HG02973 (cell line): ENCODE measurements around the gene AK4.
"Not testable (repeated sequence)": the region's sequence is repeated elsewhere in the genome, so short reads cannot be mapped to it uniquely, and the experiment has no call there.

ENCODE experiments used
- ATAC-seq: cut with Tn5 transposase; IDR thresholded peaks from one replicate; pipeline ENCODE4 v1.9.1; 2021; ENCODE audit warnings: moderate library complexity; ENCODE audit not compliant: unreplicated experiment

AK4 gene

DNA sequence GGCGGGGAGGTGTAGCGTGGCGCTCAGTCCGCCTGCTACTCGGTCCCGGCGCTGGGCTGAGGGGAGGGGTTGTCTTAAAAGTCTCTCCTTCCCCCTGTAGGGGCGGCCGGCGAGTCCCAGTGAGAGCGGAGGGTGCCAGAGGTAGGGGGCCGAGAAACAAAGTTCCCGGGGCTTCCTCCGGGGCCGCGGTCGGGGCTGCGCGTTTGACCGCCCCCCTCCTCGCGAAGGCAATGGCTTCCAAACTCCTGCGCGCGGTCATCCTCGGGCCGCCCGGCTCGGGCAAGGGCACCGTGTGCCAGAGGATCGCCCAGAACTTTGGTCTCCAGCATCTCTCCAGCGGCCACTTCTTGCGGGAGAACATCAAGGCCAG lies at the start of gene AK4:
Gene AK4, plus strand, starts transcription at position 26 of the 370 bp plus-strand sequence. Its CDS starts 205 bp downstream, at position 231.
- not testable (repeated sequence) for ATAC-seq

DNA sequence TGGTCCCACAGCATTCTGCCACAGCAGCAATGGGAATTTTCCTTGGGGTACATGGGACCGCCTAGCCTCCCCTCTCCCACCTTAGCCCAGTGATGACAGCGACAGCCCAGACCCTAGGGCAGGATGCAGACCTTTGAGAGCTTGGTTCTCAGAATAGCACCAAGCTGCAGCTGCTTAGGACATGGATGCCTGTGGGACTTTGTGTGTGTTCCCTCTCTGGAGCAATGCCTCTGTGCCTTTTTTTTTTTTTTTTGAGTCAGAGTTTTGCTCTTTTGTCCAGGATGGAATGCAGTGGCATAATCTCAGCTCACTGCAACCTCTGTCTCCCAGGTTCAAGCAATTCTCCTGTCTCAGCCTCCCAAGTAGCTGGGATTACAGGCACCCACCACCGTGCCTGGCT lies 44.2 kb upstream of the AK4 start:
- ATAC-seq: no peak

DNA sequence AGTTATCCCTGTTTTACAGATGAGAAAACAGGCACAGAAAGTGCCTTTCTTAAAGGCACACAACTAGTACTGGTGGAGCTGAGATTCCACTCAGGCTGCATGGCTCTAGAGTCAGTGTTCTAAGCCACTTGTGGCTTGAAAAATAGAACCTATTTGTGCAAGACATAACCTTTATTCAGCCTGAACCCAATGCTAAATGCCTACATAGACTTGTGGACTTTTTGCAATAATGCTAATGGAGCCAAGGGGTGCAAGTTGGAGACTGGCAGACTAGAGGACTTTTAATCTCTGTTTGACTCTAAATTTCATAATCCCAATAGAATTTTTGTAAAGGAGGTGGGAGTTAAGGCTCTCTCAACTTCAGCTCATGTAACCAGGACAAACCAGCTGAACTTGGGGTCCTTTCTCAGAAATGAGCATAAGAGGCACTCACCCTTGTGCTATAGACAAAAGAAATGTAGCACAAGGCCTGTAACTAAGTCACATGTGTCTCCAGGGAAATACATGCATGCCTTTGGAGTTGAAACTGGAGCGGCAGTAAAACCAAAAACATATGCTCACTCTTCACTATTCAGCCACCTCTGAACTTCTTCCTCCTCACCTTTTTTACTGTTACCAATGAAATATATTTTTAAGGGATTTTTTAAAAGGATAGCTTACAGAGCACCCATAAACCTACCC lies 43.0 kb upstream of the AK4 start:
- no peak for ATAC-seq

DNA sequence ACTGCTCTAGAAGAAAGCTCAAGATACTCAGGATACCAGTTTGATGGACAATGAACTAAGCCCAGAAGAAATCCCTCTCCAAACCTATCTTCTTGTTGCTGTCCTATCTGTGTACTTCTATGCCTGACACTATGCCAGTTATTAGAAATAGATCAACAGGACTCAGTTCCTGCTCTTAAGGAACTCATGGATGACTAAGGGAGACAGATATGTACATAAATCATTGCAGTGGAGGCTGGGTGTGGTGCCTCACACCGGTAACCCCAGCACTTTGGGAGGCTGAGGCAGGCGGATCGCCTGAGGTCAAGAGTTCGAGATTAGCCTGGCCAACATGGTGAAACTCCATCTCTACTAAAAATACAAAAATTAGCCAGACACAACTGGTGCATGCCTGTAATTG lies 42.4 kb upstream of the AK4 start:
- ATAC-seq: no peak

DNA sequence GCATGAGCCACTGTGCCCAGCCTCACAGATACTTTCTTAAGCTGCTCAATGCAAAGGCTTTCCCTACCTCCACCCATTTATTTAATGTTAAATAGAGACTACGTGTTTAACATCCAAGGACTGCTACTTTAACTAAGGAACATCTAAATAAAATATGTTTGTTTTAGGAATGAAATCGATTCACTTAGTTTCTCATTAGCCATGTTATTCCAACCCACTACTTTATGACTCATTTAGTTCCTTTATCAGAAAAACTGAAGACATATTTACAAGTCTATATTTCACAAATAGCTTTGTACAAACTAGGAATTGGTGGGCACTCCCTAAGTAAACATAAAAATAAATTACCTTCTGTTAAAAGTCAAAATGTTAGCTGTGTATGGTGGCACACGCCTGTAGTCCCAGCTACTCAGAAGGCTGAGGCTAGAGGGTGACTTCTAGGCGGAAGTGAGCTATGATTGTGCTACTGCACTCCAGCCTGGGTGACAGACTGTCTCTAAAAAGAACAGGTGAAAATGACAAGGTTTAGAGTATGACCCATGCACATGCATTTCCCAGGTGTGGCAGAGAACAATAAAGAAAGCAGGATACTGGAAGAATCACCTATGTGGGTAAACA lies 39.9 kb upstream of the AK4 start:
- no peak for ATAC-seq

DNA sequence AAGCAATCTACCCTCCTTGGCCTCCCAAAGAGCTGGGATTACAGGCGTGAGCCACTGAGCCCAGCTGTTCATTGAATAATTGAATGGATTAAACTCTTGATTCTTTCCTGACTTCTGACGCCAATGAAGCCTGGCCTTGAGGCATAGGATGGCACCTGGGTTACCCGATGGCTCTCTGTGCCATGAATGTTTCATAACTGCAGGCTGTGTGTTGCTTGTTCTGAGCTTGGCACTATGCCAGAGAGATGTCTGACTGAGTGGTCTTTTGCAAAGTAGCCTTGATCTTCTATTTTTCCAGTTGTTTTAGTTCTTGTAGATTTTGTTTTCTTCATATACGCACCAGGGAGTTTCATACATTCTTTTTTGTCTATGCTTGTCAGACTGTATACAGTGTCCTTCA lies 38.5 kb upstream of the AK4 start:
- no peak for ATAC-seq

DNA sequence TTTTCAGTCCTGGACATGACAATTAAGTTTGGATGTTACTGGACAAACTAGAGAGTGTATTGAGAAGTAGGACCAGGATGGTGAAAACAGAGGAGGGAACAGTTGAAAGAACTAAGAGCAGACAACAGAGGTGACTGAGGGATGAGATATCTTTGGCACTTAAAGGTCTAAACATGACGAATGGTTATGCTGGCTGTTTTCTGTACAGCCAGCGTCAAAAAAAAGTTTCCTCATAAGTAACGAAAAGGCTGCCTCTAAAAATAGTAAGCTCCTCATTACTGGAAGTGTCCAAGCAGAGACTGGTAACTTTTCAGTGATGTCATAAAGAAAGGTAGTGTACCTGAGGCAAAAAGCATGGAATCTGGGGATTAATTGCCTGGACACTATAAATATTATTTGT lies 35.2 kb upstream of the AK4 start:
- no peak for ATAC-seq

DNA sequence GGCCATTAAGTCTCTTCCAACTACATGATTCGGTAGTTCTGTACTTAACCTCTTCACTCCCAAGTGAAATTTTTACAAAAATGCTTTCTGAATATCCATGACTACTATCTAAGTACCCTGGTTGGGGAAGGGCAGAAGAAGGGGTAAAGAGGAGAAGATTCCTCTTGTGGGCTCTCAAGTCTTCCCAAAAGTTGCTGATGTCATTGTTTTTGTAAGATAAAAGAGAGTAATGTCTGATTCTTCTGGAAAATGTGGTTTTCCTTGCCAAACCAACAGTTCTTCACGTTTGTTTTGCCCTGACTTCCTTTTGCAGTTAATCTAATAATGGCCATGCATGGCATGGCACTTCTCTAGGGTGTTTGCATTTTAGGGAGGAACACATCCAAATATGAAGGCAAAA lies 34.7 kb upstream of the AK4 start:
- no peak for ATAC-seq

DNA sequence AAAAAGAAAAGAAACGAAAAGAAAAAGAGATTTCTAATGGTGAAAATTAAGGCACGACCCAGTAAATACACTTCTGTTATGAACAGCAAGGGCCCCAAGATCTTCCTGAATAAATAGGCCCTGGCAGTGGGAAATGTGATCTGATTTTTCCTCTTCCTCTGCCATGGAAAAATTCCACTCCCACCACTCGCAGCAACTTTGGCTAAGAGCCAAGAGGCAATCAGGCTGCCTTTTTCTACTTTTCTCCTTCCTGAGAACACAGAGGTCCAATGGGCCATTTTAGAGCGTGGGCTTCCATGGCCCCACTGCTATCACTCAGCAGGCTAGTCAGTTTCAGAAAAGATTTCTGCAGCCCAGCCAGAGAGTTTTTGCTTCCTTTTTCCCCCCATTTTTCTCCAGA lies 33.7 kb upstream of the AK4 start:
- no peak for ATAC-seq

DNA sequence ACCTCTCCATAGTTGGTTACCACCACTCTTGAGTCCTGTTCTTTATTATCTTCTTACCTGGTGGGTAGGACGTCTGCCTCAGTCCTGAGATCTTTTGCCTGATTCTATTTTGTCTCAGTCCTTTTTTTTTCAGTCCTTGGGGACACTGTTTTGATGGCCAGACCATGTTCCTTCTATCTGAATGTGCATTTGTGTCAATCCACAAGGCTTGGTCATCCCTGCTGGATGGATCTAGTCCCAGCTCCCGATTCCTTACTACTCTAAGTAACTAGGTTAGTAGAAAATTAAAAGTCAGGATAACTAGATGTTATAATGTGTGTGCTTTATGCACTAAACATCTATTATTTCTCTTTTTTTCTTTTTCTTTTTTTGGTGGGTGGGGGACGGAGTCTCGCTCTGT lies 28.1 kb upstream of the AK4 start:
- no peak for ATAC-seq

DNA sequence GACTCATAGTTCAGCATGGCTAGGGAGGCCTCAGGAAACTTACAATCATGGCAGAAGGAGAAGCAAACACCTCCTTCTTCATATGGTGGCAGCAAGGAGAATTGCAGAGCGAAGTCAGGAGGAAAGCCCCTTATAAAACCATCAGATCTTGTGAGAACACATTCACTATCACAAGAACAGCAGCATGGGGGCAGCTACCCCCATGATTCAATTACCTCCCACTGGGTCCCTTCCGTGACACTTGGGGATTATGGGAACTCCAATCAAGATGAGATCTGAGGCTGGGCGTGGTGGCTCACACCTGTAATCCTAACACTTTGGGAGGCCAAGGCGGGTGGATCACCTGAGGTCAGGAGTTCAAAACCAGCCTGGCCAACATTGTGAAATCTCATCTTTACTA lies 18.9 kb upstream of the AK4 start:
- ATAC-seq: not testable (repeated sequence)

DNA sequence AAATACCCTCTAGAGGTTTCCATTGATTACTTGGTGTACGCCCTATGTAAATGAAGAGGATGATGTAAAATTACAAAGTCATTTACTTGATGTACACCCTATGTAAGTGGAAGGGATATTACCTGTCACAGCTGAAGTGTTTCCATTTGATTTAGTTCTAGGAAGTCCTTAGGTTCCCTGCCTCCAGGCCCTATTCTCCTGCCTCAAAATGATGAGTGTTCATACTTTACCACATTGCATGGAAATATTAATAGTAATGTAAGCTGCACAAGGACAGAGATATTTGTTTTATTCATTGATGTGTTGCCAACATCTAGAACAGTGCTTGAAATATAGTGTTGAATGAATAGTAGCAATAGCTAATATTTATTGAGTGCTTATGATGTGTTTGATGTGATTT lies 9.5 kb upstream of the AK4 start:
- no peak for ATAC-seq

DNA sequence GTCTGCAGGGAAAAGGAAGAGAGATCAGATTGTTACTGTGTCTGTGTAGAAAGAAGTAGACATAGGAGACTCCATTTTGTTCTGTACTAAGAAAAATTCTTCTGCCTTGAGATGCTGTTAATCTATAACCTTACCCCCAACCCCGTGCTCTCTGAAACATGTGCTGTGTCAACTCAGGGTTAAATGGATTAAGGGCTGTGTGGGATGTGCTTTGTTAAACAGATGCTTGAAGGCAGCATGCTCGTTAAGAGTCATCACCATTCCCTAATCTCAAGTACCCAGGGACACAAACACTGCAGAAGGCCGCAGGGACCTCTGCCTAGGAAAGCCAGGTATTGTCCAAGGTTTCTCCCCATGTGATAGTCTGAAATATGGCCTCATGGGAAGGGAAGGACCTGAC lies 8.2 kb upstream of the AK4 start:
- not testable (repeated sequence) for ATAC-seq

DNA sequence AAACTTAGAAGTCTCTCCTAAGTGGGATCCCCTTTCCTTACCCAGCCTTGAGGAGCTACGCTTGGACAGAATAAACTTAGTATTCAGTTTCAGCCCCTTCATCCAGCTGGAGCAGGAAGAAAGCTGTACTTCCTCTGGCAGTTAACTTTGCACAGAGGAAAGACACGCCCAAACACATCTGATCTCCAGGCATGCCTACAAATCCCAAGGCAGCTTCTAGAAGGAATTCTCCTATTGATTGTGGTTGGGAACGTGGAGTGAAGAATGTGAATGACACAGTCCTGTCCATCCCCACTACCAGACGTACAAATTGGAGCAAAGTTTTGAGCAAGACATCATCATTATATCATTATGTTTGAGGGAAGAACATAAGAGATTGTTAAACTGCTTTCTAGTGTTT lies 6.6 kb upstream of the AK4 start:
- ATAC-seq: no peak

DNA sequence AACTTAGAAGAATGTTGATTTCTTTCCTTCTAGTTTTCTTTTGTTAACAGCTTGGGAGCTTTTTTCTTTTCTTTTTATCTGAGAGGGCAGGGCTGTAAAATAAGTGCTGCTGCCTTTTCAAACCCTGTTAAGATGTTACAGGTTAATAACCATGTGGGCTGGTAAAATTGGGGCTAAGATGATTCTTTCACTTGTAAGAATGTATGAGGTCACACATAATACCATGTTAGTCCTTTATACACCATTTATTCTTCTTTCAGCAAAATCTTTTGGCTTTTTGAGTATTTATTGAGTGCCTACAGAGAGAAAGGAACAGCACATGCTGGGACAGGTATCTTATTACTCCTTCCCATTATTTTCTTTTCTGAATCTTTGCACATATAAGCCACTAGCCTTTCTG lies 6.1 kb upstream of the AK4 start:
- ATAC-seq: no peak

DNA sequence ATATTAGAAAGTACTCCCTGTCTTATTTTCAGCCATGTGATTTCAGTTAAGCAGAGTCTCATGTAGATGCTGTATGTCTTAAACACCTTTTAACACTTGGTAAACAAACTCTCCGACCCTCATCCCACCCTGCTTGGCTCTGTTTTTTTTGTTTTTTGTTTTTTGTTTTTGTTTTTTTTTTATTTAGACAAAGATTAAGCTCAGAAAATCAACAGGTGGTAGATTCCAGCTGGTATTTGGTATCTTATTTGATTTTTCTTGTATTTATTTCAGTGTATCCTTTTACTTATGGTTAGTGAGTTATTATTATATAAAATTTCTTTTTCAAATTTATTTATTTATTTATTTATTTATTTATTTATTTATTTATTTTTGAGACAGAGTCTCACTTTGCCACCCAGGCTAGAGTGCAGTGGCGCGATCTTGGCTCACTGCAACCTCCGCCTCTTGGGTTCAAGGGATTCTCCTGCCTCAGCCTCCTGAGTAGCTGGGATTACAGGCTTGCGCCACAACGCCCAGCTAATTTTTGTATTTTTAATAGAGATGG lies 4.8 kb upstream of the AK4 start:
- not testable (repeated sequence) for ATAC-seq

DNA sequence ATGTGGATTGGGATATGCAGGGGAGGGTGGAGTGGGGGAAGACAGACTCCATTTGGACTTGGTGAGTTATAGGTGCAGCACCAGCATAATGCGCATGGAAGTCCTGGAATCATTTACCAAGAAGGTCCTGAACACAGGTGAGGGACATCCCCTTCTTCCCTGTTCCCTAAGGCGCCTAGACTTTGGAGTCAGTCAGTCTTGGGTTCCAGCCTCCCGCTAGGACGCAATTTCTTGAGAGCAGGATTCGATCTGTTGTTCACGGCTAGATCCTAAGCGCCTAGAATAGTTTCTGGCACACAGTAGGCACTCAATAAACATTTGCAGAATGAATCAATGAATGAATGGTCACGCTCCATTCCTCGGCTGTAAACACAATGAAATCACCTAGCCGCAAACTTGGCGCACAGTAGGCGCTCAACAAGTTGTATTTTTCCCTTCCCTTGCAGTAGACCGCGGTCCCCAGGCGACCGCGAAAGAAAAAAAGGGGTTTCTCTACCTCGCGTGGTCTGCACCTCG lies 1.0 kb upstream of the AK4 start:
- no peak for ATAC-seq

DNA sequence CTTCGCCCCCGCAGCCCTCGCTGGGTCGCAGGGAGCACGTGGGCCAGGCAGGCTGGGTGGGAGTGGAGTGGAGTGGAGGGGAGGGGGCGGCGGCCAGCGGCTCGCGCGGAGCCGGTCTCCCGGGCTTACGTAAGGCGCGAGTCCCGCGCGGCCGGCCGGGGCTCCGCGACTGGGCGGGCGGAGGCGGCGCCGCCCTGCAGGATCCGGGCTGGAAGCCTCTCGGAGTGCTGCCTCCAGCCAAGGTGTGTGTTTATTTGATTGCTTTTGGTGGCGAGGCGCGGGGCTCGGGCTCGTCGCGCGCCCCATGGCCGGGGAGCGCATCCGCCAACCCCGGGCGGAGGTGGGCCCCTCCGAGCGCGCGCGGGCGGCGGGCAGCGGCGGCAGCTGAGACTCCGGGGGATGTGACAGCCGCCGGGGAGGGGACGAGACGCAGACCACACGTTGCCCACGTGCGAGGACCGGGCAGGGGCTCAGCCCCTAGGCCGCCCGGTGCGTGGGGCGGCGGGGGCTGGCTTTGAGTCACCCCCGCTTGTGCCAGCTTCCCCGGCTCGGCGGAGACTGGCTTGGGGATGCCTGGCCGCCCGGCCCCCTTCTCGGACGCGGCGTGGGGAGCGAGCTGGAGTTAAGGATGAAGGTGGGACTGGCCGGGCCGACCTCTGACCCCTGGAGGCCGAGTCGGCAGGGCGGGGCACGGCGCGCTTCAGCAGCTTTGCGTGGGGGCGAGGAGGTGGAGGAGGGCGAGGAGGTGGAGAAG lies 402 bp upstream of the AK4 start:
- peak; percentile 47 for ATAC-seq

DNA sequence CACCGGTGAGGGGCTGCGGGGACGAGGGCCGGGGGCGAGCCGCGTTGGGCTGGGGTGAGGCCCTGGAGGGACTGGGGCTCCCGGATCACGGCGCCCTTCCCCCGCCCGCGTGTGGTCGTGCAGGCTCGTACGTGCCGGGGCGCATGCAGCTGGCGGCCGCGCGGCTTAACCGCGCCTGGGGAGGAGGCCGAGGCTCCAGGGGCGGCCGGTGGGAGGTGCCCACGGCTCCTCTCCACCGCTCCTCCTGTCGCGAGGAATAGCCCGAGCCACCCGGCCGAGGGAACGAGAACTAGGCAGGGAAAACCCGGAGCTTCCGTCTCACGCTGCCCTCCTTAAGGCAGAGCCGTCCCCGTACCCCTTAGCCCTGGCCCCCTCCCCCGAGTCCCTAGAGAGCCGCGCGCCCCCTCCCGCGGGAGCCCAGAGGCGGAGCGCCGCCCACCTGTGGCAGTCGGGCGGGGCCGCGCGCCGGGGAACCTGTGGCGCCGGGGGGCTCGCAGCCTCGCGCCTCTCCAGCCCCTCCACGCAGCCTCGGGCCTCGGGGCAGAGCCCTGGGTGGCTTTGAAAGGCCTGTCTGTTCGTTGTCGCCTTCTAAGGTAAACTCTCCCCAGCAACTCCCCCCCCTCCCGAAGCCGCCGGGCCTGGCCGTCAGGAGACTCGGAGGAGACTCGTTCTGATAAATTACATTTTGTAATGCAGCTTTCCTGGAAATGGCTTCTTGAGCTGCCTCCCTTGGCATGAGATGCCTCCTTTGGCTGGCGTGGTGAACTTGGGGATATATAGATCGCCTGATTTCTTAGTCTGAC lies 746 bp downstream of the AK4 start:
- ATAC-seq: peak; percentile 55

DNA sequence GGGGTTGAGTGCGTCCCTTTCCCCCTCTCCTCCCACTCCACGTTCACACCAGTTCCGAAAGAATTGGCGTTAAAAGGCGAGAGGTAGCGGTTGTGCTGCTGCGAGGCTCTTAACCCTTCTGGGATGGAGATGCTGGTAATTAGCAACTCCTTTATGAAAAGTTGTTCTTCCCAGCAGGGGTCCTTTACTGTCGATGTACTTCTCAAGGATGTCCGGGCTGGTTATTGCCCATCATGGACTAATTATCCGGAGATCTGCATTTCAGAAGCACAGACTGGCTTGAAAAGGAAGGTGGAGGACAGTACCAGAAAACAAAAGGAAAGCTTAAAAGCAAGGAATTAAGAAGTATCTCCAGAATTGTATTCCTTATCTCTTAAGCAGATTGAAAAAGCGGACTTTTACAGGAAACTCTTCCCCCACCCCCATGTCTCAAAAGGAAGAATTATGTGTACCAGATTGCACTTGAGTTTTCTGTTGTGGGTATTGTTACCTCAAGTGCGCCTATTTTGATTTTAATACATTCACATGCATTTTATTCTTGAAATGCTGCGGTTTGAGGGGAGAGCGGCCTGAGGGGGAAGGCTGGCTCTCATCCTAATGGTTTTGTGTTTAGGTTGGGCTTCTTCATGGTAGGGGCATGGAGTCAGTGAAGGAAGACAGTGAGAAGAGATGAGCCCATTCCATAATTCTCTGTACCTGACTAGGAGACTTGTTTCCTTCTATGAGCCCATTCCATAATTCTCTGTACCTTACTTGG lies 1.5 kb downstream of the AK4 start:
- ATAC-seq: peak; percentile 2
